ENCODE measurements around the gene LRRC53. TPM values are rescaled to one million over a fixed set of nuclear protein-coding genes. Genes with fewer than 3 reads are reported as not detected.

LRRC53 gene
- total RNA-seq, 1 experiment from 2014 or later: not detected

DNA sequence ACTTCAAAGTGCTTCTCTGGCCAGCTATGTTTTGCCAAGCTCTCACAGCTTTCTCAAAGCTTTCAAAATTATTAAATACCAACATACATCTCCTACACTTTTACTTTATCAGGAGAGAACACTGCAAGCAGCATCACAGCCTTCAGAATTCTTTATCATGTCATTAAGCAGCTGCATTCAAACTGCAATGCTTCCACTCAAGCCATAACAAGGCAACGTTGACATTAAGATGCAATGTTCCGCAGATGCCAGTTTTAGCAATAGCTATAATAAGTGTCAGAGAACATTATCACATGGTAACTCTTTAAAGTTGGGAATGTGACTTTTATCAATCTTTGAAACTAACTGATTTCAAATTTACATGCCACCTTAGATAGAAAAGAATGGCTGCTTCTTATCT lies 91.9 kb downstream of the LRRC53 start:
- intact Hi-C loops (cut with micrococcal nuclease; ENCODE audit: unreplicated experiment) (no loop called here), in situ Hi-C loops (cut with HindIII; ENCODE audit: low pct_unique_long_range_greater_than_20kb, low sequenced_read_pairs) (no loop called here)
- Histone ChIP-seq H3K27ac (ENCODE audit: low read length) (no peak overlapping the region), H3K4me1 (ENCODE audit: control insufficient read depth, insufficient read depth, low read length) (no peaks in the 10 kb centered on the region), H3K36me3 (ENCODE audit: control insufficient read depth, insufficient read depth, low read length) (no peaks in the 10 kb centered on the region), H3K27me3 (ENCODE audit: control insufficient read depth, insufficient read depth, low read length) (no peaks in the 10 kb centered on the region), H3K9me3 (ENCODE audit: control insufficient read depth, insufficient read depth, low read depth, low read length) (no peaks in the 10 kb centered on the region), H3K4me3 (ENCODE audit: low read depth in 2 of 2, low read length in 2 of 2) (no peak overlapping the region)
- ATAC-seq (no peak), DNase-seq (ENCODE audit: low read depth, low spot score) (no peak)
- ChIA-PET CTCF (interaction anchor here (0.6 kb wide), 1 partner anchor 1327 kb away, joined by 14 read pairs; no protein-coding TSS in a partner anchor), POLR2A (no interaction called here)
- TF ChIP-seq POLR2AphosphoS5 (IDR thresholded peaks at IDR 0.05; ENCODE audit: low read depth, low read length): no peak
- no peak for TF ChIP-seq SIN3A (IDR thresholded peaks at IDR 0.05; ENCODE audit: borderline replicate concordance, insufficient read depth, low read depth, low read length)
- TF ChIP-seq TCF7L2 (IDR thresholded peaks at IDR 0.05; ENCODE audit: low read depth, low read length): no peak
- TF ChIP-seq, protein P1, sequence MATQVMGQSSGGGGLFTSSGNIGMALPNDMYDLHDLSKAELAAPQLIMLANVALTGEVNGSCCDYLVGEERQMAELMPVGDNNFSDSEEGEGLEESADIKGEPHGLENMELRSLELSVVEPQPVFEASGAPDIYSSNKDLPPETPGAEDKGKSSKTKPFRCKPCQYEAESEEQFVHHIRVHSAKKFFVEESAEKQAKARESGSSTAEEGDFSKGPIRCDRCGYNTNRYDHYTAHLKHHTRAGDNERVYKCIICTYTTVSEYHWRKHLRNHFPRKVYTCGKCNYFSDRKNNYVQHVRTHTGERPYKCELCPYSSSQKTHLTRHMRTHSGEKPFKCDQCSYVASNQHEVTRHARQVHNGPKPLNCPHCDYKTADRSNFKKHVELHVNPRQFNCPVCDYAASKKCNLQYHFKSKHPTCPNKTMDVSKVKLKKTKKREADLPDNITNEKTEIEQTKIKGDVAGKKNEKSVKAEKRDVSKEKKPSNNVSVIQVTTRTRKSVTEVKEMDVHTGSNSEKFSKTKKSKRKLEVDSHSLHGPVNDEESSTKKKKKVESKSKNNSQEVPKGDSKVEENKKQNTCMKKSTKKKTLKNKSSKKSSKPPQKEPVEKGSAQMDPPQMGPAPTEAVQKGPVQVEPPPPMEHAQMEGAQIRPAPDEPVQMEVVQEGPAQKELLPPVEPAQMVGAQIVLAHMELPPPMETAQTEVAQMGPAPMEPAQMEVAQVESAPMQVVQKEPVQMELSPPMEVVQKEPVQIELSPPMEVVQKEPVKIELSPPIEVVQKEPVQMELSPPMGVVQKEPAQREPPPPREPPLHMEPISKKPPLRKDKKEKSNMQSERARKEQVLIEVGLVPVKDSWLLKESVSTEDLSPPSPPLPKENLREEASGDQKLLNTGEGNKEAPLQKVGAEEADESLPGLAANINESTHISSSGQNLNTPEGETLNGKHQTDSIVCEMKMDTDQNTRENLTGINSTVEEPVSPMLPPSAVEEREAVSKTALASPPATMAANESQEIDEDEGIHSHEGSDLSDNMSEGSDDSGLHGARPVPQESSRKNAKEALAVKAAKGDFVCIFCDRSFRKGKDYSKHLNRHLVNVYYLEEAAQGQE (IDR thresholded peaks at IDR 0.05; ENCODE audit: insufficient read depth in 1 of 2, low read depth in 2 of 2, low read length in 1 of 2): no peak
- TF ChIP-seq, protein P2, sequence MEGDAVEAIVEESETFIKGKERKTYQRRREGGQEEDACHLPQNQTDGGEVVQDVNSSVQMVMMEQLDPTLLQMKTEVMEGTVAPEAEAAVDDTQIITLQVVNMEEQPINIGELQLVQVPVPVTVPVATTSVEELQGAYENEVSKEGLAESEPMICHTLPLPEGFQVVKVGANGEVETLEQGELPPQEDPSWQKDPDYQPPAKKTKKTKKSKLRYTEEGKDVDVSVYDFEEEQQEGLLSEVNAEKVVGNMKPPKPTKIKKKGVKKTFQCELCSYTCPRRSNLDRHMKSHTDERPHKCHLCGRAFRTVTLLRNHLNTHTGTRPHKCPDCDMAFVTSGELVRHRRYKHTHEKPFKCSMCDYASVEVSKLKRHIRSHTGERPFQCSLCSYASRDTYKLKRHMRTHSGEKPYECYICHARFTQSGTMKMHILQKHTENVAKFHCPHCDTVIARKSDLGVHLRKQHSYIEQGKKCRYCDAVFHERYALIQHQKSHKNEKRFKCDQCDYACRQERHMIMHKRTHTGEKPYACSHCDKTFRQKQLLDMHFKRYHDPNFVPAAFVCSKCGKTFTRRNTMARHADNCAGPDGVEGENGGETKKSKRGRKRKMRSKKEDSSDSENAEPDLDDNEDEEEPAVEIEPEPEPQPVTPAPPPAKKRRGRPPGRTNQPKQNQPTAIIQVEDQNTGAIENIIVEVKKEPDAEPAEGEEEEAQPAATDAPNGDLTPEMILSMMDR (IDR thresholded peaks at IDR 0.05): no peak
- no TSS peak for BruUV-seq (replicated peaks)

Other genes starting within 250 kb of the LRRC53 start
- not detected for gene ERICH3, start 161.2 kb upstream of the LRRC53 start, total RNA-seq (2021; ENCODE audit: unreplicated experiment)
- 32.7 TPM for gene CRYZ, start 220.4 kb upstream of the LRRC53 start, total RNA-seq (2021; ENCODE audit: unreplicated experiment)
- 20.0 TPM for gene TYW3, start 220.5 kb upstream of the LRRC53 start, total RNA-seq (2021; ENCODE audit: unreplicated experiment)